Measurements from ENCODE around the gene APPL2. TPM values are rescaled to one million over a fixed set of nuclear protein-coding genes. Genes with fewer than 3 reads are reported as not detected.

Gene APPL2
- polyA plus RNA-seq, 1 donor from 2014 or later = 47.0 TPM

DNA sequence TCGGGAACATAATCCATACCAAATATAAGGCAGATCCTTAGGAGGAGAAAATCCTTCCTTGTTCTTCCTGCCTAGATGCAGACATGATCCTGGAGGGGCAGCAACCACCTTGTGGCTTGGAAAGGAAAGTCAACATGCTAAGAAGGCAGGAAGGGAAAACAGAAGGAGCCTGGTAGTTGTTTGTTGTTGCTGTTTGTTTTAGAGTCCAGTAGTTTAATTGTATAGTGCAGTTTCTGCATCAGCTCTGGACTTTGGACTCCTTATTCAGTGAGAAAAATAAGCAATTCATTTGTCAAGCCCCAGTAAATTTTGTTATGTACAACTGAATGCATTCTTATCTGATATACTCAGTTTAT, 45.7 kb upstream of the APPL2 start:
- no peaks in the 10 kb centered on the region for H4K20me1 ChIP-seq (ENCODE audit: insufficient read depth)
- TF ChIP-seq POLR2AphosphoS5 (IDR thresholded peaks at IDR 0.05) (no peak), EZH2 (IDR thresholded peaks at IDR 0.05; ENCODE audit: borderline replicate concordance, insufficient read depth, low read length, poor library complexity, severe bottlenecking) (no peak), SMC3 (conservative IDR thresholded peaks at IDR 0.05; ENCODE audit: poor library complexity) (no peak)
- no peaks in the 10 kb centered on the region for H3F3A ChIP-seq (ENCODE audit: insufficient read depth, low read length, poor library complexity, severe bottlenecking)
- no peaks in the 10 kb centered on the region for H3K36me3 ChIP-seq (ENCODE audit: insufficient read depth, low read length)
- H3K4me2 ChIP-seq (ENCODE audit: low read length) = no peak overlapping the region
- H3K79me2 ChIP-seq (replicated peaks; ENCODE audit: insufficient read depth, low read length) = no peaks in the 10 kb centered on the region
- no peak overlapping the region for H3K4me3 ChIP-seq (ENCODE audit: low read length)
- no peak overlapping the region for H3K27ac ChIP-seq (ENCODE audit: low read length)
- H2AFZ ChIP-seq (ENCODE audit: low read depth, low read length) = no peak overlapping the region
- H3K9me2 ChIP-seq (ENCODE audit: insufficient read depth, low read length) = no peaks in the 10 kb centered on the region
- H3K9me3 ChIP-seq (ENCODE audit: low read length) = no peaks in the 10 kb centered on the region
- no peak overlapping the region for H3K9ac ChIP-seq (ENCODE audit: low read length)
- H3K27me3 ChIP-seq (ENCODE audit: insufficient read depth, low read depth, low read length) = no peaks in the 10 kb centered on the region

DNA sequence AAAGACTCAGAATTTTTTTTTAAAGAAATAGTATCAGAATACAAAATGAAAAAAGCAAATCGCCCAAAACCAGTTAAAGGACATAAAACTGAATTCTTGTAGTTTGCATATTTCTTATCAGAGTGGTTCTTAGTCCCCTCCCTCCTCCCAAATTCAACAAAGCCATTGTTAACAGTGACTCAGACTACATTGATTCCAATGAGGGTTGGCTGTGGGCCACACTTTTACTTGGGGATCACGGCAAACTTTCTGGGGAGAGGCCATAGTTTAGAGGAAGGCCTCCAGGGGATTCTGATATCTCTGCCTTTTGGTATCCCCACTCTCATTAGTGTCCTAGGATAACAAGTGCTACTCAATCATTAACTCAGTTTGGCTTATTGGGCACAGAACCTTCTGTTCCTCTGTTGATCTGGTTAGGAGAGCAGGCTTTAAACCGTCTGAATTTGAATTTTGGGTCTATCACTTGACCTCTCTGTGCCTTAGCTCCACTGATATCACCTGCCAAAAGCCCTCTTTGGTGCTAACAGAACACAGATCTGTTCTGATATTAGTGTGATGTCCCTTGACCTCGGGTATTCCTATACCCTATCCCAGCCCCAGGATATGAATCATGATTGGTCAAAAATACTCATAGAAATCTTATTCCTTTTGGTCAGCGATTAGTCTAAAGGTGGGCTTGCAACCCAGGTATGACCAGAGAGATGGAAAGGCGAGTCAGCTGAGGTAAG, 45.2 kb upstream of the APPL2 start:
- H3K9me2 ChIP-seq (ENCODE audit: insufficient read depth, low read length) = no peaks in the 10 kb centered on the region
- H3K9me3 ChIP-seq (ENCODE audit: low read length) = no peaks in the 10 kb centered on the region
- no peak overlapping the region for H2AFZ ChIP-seq (ENCODE audit: low read depth, low read length)
- no peaks in the 10 kb centered on the region for H3F3A ChIP-seq (ENCODE audit: insufficient read depth, low read length, poor library complexity, severe bottlenecking)
- H3K27me3 ChIP-seq (ENCODE audit: insufficient read depth, low read depth, low read length) = no peaks in the 10 kb centered on the region
- no peak overlapping the region for H3K4me2 ChIP-seq (ENCODE audit: low read length)
- H3K79me2 ChIP-seq (replicated peaks; ENCODE audit: insufficient read depth, low read length) = no peaks in the 10 kb centered on the region
- no peaks in the 10 kb centered on the region for H3K36me3 ChIP-seq (ENCODE audit: insufficient read depth, low read length)
- H3K27ac ChIP-seq (ENCODE audit: low read length) = no peak overlapping the region
- no peaks in the 10 kb centered on the region for H4K20me1 ChIP-seq (ENCODE audit: insufficient read depth)
- H3K9ac ChIP-seq (ENCODE audit: low read length) = no peak overlapping the region
- no peak overlapping the region for H3K4me3 ChIP-seq (ENCODE audit: low read length)
- TF ChIP-seq SMC3 (conservative IDR thresholded peaks at IDR 0.05; ENCODE audit: poor library complexity) (no peak), POLR2AphosphoS5 (IDR thresholded peaks at IDR 0.05) (no peak), REST (IDR thresholded peaks at IDR 0.05; ENCODE audit: borderline replicate concordance) (no peak), EP300 (conservative IDR thresholded peaks at IDR 0.05; ENCODE audit: poor library complexity, severe bottlenecking) (no peak), MXI1 (conservative IDR thresholded peaks at IDR 0.05; ENCODE audit: poor library complexity, severe bottlenecking) (no peak), RAD21 (conservative IDR thresholded peaks at IDR 0.05) (no peak)

DNA sequence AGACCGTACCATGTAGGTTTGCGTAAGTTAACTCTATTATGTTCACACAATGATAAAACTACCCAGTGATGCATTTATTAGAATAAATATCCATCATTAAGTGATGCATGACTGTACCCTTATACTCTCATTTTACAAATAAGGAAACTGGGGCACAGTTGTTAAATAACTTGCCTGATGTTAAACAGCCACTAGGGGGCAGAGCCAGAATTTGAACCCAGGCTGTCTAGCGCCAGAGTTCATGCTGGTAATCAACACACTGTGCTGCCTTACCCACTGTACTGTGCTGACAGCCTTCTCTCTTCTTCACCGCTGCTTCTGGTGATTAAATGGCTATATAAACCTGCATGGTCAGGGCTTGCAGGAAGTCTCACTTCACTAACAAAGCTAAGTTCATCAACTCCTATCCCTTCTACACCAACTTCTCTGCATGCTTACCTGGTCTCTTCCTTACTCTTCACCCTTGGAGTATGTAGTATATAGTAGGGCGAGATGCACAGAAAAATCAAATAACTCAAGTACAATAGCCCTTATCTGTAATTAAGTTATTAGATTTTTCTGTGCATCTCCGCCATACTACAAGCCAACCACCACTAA, 43.6 kb upstream of the APPL2 start:
- no peaks in the 10 kb centered on the region for H4K20me1 ChIP-seq (ENCODE audit: insufficient read depth)
- H3K27ac ChIP-seq (ENCODE audit: low read length) = no peak overlapping the region
- no peak overlapping the region for H3K9ac ChIP-seq (ENCODE audit: low read length)
- H3K9me3 ChIP-seq (ENCODE audit: low read length) = no peaks in the 10 kb centered on the region
- no peak overlapping the region for H3K4me2 ChIP-seq (ENCODE audit: low read length)
- no peaks in the 10 kb centered on the region for H3K27me3 ChIP-seq (ENCODE audit: insufficient read depth, low read depth, low read length)
- H3K79me2 ChIP-seq (replicated peaks; ENCODE audit: insufficient read depth, low read length) = no peaks in the 10 kb centered on the region
- no peaks in the 10 kb centered on the region for H3F3A ChIP-seq (ENCODE audit: insufficient read depth, low read length, poor library complexity, severe bottlenecking)
- no peaks in the 10 kb centered on the region for H3K36me3 ChIP-seq (ENCODE audit: insufficient read depth, low read length)
- no peaks in the 10 kb centered on the region for H3K9me2 ChIP-seq (ENCODE audit: insufficient read depth, low read length)
- no peak for TF ChIP-seq TAF1 (IDR thresholded peaks at IDR 0.05; ENCODE audit: low read depth)
- TF ChIP-seq, protein P1, sequence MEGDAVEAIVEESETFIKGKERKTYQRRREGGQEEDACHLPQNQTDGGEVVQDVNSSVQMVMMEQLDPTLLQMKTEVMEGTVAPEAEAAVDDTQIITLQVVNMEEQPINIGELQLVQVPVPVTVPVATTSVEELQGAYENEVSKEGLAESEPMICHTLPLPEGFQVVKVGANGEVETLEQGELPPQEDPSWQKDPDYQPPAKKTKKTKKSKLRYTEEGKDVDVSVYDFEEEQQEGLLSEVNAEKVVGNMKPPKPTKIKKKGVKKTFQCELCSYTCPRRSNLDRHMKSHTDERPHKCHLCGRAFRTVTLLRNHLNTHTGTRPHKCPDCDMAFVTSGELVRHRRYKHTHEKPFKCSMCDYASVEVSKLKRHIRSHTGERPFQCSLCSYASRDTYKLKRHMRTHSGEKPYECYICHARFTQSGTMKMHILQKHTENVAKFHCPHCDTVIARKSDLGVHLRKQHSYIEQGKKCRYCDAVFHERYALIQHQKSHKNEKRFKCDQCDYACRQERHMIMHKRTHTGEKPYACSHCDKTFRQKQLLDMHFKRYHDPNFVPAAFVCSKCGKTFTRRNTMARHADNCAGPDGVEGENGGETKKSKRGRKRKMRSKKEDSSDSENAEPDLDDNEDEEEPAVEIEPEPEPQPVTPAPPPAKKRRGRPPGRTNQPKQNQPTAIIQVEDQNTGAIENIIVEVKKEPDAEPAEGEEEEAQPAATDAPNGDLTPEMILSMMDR (IDR thresholded peaks at IDR 0.05; ENCODE audit: poor library complexity, severe bottlenecking) = peak; percentile 36
- TF ChIP-seq EP300 (conservative IDR thresholded peaks at IDR 0.05; ENCODE audit: poor library complexity, severe bottlenecking) = no peak
- no peak for TF ChIP-seq SMC3 (conservative IDR thresholded peaks at IDR 0.05; ENCODE audit: poor library complexity)
- no peak overlapping the region for H2AFZ ChIP-seq (ENCODE audit: low read depth, low read length)
- H3K4me3 ChIP-seq (ENCODE audit: low read length) = no peak overlapping the region
